GM21529 (cell line): Measurements from ENCODE around the gene HBS1L.

Experiments
- ATAC-seq: cut with Tn5 transposase; IDR thresholded peaks from one replicate; pipeline ENCODE4 v1.9.1; 2021; ENCODE audit not compliant: unreplicated experiment

The HBS1L gene

DNA sequence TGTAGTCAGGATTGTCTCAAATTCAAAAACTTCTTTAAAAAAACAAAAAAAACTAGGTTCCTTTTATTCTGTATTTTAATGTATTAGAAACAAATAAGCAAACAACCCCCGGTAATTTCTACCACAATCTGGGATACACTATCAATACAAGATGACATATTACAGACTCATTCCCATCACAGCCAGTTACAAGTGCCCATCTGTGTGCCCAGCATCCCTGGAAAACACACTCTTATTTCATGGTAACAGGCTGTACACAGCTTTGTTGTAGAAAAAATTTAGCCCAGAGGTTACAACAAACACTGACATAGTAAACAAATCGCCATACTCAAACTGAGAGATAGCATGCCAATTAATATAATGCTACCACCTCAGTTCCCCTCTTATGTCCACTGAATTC is 16.3 kb downstream of the HBS1L start:
- no peak for ATAC-seq

DNA sequence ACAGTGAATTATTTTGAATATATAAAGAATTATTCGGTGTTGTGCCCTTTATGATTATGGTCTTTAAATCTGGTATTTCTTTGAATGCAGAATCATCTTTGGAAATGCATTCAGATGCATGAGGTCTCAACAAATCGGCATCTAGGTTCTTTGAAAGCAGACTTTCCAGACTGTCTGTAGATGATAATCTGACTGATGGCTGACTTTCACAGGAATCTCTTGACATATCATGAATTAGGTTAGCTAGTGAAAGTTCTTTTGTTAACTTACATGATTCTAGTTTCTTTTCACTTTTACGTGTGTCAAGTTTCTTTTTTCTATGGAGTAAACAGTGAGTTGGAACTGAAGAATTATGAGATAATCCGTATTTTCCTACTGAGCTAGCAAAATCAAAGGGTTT is 17.1 kb downstream of the HBS1L start:
- no peak for ATAC-seq

DNA sequence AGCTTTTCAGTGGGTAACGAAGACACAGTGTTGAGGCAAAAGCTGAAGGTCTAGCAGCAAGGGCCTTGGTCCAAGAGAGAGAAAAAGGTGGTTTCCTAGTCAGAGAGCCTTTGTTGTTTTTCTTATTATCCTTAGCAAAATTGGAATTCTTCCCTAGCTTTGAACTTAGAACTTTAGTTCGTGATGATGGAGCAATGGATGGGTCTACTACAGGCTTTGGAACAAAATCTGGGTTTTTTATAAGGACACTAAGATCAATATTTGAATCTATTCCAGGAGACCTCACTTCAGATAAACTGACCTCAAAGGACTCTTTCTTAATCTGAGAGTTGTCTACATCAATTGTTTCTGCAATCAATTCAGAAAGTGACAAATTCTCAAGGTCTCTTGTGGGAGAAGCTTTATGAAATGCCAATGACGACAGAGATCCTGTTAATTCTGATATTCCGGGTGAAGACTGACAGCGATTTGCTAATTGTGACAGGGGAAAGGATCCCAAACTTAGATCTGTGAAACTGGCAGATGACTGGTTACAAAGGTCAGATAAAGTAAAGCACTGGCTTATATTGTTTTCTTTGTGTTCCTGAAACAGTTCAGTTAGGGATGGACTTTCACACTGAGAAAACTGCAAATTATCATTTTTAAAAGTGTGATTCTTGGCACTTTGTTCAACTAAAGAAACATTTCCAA is 17.7 kb downstream of the HBS1L start:
- ATAC-seq, result no peak

DNA sequence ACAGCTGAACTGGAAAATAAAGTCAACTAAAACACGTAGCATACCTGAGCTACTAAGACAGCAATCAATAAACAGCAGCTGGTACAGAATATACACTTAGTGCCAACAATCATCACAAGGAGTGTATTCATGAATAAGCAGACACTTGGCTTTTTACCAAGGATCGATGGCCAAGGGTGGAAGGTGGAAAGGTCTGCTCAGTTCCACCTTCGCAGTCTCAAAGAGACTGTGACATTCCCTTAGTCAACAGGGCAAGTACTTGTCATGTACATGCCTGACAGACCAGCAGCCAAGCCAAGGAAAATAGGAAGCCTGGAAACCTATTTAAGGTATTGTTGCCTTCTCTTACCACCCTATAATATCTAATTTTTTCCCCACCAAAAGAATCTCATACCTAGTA is 21.4 kb downstream of the HBS1L start:
- ATAC-seq, result no peak

DNA sequence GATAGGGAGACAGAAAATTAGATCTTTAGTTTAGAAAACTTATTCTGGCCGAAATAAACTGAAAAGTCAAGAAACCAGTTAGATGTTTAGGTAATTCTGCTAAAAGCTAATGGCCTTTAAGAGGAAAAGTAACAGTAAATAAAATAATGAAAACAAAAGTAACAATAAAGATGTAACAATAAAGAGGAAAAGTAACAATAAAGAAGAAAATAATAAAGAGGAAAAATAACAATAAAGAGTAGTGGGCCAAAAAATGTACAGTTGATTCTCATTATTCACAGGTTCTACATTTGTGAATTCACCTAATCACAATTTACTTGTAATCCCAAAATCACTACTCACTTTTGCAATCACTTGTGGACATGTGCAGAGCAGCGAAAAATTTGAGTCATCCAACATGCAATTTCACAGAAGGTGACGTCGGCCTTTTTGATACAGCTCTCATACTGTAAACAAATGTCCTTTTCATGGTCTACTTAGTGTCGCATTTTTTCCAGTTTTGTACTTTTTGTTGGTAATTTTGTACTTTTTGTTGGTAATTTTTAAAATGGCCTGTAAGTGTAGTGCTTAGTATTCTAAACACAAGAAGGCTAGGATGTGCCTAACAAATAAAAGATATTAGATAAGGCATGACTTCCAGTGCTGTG is 24.0 kb downstream of the HBS1L start:
- ATAC-seq, result no peak

DNA sequence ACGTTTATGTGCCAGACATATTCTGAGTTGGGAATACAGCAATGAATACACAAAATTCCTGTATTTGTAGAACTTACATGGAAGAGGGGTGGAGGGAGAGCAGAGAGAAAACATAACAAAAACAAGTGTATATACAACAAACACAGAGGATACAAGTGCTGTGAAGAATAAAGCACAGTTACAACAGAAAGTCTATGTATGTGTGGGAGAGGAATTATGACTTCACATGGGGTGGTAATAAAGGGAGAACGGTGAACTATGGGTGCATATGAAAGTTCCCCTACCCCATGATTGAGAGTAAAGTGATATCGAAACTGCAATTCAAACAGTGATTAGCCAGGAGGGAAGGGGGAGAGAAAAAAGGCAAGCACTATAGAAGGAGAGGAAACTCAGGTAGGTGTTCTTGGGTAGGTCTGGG is 24.6 kb downstream of the HBS1L start:
- ATAC-seq, result peak; percentile 96

DNA sequence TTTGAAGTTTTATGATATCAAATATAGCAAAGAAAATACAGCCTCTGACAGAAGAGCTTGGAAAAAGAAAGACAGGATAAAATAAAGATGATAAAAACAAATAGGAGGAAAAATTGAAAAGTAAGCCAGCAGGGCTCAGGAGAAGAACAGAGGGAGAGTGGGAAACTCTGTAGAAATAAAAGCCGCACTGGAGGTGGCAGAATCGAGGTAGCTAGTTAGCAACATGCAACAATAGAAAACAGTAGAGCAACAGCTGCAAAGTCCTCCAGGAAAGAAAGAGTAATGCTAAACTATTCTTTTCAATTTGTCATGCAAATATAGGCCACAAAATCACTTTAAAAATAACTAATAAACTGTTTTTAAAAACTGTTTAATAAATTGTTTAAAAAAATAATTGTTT is 28.8 kb downstream of the HBS1L start:
- no peak for ATAC-seq

DNA sequence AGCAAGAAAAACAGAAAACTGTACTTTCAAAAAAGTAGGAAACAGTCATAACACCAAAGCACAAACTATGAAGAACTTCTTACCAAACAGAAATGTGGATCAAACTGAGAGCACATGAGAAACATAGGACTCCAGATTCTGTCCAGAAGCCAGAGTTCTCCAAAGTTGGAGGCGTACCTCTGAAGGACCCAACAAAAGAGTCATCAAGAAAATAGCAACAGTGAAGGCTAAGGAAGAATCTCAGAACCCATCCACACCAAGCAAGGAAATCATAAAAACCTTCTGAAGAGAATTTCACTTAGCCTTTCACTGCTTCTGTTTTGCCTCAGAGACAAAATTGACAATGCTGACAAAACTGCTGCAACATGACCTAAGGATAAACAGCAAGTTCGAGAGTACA is 29.4 kb downstream of the HBS1L start:
- no peak for ATAC-seq

DNA sequence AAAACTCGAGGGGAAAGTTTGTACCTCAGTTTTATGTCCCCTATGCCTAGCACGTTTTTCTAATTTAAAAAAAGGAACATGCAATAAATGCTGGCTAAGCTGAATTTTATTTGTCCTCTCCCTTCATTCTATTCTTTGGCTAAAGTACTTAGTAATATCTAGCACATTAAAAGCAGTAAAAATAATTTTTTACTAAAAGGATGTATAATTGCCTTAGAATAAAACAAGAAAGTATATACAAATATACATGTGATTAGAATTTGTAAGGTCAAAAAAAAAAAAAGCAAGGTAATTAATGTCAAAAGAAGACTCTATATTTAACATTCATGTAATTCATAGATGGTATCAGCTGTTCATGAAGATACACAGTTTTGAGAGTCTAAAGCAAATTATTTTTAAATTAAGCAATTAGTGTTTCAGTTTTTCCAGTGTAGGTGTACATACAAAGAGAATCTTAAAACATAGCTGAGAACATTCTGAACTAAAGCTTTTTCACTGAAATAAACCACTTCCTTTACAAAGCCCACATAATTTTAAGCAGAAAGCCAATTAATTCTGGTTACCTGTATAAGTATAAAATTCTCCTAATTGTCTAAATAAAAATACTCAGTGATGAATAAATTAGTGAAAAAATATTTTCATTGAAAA is 32.4 kb downstream of the HBS1L start:
- ATAC-seq, result peak; percentile 19

DNA sequence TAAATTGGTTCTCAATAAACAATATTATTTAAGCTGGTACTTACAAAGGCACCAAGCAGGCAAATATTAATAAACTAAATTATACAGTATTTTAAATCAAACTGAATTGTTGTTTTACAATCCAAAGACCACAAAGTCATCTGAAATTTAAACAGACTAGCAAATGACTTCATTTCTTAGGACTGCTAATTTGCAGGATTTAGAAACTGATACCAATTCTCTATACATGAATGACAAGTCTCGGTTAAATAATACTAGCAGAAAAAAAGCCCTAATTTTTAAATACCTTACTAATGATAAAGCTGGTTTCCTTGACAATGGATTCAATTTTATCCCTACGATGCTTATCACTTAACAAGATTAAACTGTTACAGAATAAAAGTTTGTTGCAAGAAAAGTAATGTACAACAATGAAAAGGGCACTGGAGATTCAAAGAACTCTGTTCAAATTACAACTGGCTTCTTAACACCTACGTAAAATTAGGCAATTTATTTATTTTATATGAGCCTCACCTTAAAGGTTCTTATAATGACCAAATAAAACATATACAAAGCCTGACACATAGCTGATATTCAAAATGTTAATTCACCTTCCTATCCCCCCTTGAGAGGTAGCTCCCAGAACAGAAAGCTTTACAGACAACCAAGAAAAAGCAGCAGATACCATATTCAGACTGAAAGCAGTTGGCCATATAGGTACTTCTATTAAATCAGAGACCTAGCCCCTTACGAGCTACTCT is 33.1 kb downstream of the HBS1L start:
- ATAC-seq, result peak; percentile 88

DNA sequence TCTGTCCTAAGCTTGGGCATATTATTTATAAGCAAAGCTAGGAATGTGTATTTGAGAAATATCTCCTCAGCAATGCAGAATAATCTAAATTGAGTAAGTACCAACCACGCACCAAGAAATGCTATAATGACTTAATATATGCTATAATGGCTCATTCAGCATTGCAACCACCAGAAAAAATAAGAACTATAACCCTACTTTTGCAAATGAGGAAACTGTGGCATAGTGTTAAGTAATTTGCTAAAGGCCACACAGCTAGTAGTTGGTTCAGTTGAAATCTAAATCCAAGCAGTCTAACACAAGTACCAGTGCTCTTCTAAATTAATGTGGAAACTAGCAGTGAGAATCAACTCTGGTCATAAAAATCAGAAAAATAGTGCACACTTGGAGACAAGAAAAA is 35.7 kb downstream of the HBS1L start:
- ATAC-seq, result no peak

DNA sequence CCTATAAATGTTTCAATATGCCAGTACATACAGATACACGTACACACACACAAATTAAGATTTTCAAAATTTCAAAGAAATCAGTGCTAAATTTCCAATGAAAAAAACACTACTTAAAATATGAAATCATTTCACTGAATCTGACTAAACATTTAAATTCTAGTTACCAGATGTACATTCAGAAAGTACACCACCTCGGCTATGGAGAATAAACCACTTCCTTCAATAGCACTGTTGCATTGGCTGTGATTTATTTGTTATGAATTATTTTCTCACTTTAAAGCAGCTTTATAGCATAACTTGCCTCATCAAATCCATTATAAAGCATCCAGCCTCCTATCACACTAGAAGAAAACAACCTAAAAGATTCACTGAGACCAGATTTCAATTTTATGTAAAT is 36.6 kb downstream of the HBS1L start:
- ATAC-seq, result no peak

DNA sequence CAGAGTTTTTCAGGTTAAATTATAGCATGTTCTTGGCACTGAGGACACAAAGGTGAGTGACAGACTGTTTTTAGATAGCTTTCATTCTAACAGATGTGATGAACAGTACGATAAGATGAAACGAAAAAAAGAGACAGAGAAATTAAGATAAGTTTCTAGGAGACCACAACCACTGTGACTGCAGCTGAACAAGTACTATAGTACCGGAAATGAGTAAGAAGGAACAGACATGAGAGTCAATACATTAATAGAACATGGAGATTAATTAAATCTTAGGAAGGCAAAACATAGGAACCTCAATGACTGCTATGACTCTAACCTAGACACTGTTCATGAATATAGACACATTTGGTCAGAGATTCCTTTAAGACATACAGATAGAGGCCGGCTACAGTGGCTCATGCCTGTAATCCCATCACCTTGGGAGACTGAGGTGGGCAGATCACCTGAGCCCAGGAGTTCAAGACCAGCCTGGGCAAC is 40.2 kb downstream of the HBS1L start:
- peak; percentile 97 for ATAC-seq

DNA sequence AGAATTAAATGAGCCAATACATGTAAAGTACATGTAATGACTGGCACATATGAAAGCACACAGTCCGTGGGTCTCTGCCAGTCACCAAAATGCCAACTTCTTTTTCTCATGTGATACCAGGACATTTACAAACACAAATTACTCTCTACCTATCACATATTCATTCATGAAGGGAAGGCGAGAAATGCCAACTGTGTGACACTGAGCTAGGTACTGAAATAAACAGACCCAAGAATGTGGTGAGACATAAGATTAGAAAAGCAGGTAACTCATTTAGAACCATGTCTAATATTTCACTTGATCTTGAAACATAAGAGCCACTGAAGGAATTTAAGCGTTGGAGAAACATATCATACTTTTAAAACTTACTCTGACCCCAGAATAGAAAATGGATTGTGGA is 41.4 kb downstream of the HBS1L start:
- no peak for ATAC-seq

DNA sequence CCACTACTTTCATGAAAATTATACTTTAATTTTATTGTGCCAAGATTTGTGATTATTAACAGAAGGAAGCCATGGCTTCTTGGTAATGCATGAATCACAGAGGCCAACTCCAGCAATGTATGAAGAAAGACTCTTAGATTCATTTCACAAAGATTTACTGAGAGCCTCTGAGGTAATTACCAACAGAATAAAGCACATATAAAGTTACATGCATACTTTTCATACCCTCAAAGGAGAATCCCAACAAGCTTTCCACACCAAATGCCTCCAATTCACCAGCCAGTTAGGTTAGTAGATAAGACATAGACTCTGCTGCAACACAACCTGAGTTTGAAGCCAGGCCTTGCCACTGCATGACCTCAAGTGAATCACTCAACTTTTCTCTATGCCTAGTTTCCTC is 41.9 kb downstream of the HBS1L start:
- no peak for ATAC-seq

DNA sequence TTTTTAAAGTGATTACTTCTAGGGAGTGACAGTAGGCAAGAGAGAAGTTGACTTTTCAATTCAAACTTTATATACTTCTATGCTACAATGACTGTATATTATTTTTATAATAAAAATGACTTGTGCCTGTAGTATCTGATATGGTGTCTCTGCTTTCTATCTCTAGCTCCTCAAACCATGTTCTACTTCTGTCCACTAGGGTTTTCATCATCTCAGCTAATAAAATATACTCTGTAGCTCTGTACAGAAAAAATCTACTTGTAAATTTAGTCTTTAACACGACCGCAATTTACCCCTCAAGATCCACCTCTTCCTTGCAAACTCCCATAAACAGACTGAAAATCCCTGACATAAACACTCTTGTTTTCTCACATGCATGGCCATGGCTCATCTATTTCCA is 42.3 kb downstream of the HBS1L start:
- no peak for ATAC-seq

DNA sequence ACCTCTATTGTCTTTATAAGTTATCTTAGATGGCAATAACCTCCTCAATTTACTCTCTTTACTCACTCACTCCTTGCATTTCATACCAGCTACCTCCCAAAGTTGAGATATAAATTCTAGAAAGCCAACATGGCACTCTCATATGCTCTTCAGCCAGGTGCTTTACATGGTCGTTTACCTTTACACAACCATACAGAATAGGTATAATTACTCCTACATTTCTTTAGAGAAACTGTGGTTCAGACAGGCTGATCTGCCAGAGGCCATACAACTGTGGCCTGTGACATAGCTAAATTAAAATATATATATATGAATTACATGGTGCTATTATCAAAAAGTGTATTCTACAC is 45.7 kb downstream of the HBS1L start:
- no peak for ATAC-seq

DNA sequence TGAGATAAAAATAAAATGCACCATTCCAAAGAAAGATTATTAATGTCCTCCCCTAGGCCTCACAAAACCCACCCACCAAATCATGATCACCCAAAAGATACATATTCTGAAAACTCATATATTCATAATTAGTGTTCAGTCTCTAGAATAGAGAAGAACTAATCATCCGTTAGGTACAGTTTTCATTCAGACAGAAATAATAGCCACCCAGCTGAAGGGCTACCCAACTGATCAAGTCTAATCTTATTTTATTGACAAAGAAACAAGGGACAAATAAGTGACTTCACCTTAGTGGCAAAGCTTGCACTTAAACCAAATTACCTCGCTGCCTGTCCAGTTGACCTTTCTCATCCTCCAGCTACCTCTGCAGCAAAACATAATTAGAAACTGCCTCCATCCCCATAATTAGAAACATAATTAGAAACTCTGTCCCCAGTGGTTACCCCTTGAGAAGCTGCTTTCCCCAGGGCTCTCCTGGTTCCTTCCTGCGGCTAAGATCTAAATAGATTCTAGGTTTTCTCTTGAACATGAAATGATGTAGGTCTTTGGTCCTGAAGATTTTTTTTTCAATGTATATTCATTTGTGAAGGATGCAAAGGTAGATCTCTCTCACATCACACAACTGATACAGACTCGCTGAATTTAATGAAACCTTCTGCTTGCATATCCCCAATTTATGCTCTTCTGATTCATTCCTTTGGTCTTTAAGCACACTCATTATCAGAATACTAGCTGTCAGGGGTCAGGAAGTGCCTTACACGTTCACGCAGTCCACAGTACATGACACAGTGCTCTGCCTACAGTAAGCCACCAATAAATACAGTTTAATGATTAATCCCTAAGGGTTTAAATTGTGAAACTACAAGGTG is 46.3 kb downstream of the HBS1L start:
- ATAC-seq, result peak; percentile 86

DNA sequence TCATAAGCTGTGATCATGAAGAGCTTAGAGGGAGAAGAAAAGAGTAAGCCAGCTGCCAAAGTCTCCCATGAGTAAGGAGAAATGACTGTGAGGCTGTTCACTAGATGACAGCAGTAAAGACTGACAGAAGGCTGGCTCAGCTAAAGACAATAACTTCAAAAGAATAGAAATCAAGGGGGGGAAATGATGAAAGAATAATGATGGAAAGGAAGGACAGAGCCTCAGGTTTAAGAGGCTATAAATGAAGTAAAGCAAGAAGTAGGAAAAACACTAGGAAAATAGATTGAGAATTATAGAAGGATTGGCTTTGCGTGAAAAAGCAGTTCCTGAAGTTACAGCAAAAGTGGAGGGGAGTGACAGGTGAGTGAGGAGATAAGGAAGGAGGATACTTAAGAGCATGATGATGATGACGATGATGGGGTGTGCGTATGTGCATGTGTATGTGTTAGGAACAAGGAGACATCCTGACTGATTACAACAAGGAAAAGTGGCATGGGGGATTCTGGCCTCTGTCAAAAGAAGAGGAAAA is 48.2 kb downstream of the HBS1L start:
- ATAC-seq, result no peak

DNA sequence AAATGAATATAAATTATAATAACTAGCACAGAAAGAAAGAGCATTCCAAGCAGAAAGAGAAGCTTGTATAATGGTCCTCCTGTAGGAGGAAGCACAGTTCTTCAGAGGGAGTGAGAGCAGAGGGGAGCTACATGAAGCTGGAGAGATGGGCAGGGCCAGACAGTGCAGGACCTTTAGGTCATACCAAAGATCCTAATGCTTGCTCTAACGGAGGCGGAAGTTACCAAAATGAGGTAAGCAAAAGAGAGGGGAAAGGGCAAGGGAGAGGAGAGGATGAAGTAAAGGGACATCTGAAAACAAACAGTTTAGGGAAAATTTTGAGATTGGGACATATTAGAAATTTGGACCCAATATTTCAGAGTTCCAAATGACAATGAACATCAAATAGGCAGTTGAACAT is 50.2 kb downstream of the HBS1L start:
- no peak for ATAC-seq
